HEK293 (cell line): ENCODE data around the gene INKA1.

Experiments
- BCL11B ChIP-seq: fragments of 450-650 bp; formaldehyde crosslinking; IDR thresholded peaks from 2 replicates; pipeline ENCODE4 v1.5.1; 2016; ENCODE audit warnings: low read depth, missing biosample characterization, missing genetic modification characterization
- HOXC10 ChIP-seq: sonication (generic); formaldehyde crosslinking; IDR thresholded peaks from 2 replicates; pipeline ENCODE4 v1.8.1; 2023; ENCODE audit warnings: mild to moderate bottlenecking, missing genetic modification reagents
- PBX3 ChIP-seq: sonication (generic); formaldehyde crosslinking; IDR thresholded peaks from 2 replicates; pipeline ENCODE4 v1.8.1; 2022; ENCODE audit warnings: mild to moderate bottlenecking, moderate library complexity, missing genetic modification reagents
- ZBTB11 ChIP-seq: fragments of 450-650 bp; formaldehyde crosslinking; conservative IDR thresholded peaks from 2 replicates; pipeline ENCODE4 v1.5.1; 2016; ENCODE audit warnings: low read depth, missing biosample characterization, missing genetic modification characterization
- ZBTB8A ChIP-seq: fragments of 450-650 bp; formaldehyde crosslinking; IDR thresholded peaks from 2 replicates; pipeline ENCODE4 v1.5.1; 2016; ENCODE audit warnings: missing biosample characterization, missing genetic modification characterization
- ZEB2 ChIP-seq: fragments of 450-650 bp; formaldehyde crosslinking; IDR thresholded peaks from 2 replicates; pipeline ENCODE4 v1.5.1; 2016; ENCODE audit warnings: missing biosample characterization, missing genetic modification characterization
- ZNF19 ChIP-seq: fragments of 450-650 bp; formaldehyde crosslinking; IDR thresholded peaks from 2 replicates; pipeline ENCODE4; 2016; ENCODE audit warnings: missing biosample characterization, missing genetic modification characterization, low read depth
- ZNF2 ChIP-seq: fragments of 450-650 bp; formaldehyde crosslinking; IDR thresholded peaks from 2 replicates; pipeline ENCODE4 v1.5.1; 2016; ENCODE audit warnings: missing biosample characterization, missing genetic modification characterization
- ZNF223 ChIP-seq: fragments of 450-650 bp; formaldehyde crosslinking; IDR thresholded peaks from 2 replicates; pipeline ENCODE4 v1.5.1; 2016; ENCODE audit warnings: missing biosample characterization, missing genetic modification characterization
- ZNF311 ChIP-seq: fragments of 450-650 bp; formaldehyde crosslinking; IDR thresholded peaks from 2 replicates; pipeline ENCODE4 v1.5.1; 2017; ENCODE audit warnings: missing biosample characterization, missing genetic modification characterization, borderline replicate concordance
- ZNF354C ChIP-seq: fragments of 450-650 bp; formaldehyde crosslinking; IDR thresholded peaks from 2 replicates; pipeline ENCODE4 v1.5.1; 2016; ENCODE audit warnings: missing biosample characterization, missing genetic modification characterization, low read depth, borderline replicate concordance
- ZNF426 ChIP-seq: fragments of 450-650 bp; formaldehyde crosslinking; IDR thresholded peaks from 2 replicates; pipeline ENCODE4 v1.5.1; 2017; ENCODE audit warnings: missing biosample characterization, missing genetic modification characterization, mild to moderate bottlenecking, inconsistent platforms, moderate library complexity
- ZNF510 ChIP-seq: fragments of 450-650 bp; formaldehyde crosslinking; IDR thresholded peaks from 2 replicates; pipeline ENCODE4 v1.5.1; 2018; ENCODE audit warnings: mild to moderate bottlenecking, missing genetic modification characterization, missing biosample characterization; ENCODE audit not compliant: insufficient replicate concordance
- ZNF529 ChIP-seq: fragments of 450-650 bp; formaldehyde crosslinking; IDR thresholded peaks from 2 replicates; pipeline ENCODE4 v1.5.1; 2017; ENCODE audit warnings: missing genetic modification characterization, missing biosample characterization; ENCODE audit not compliant: insufficient replicate concordance
- ZNF558 ChIP-seq: fragments of 450-650 bp; formaldehyde crosslinking; IDR thresholded peaks from 2 replicates; pipeline ENCODE4 v1.5.1; 2016; ENCODE audit warnings: missing biosample characterization, missing genetic modification characterization
- ZNF585B ChIP-seq: fragments of 450-650 bp; formaldehyde crosslinking; IDR thresholded peaks from 2 replicates; pipeline ENCODE4 v1.5.1; 2016; ENCODE audit warnings: missing biosample characterization, missing genetic modification characterization
- ZNF600 ChIP-seq: fragments of 450-650 bp; formaldehyde crosslinking; IDR thresholded peaks from 2 replicates; pipeline ENCODE4 v1.5.1; 2016; ENCODE audit warnings: missing biosample characterization, missing genetic modification characterization
- ZNF621 ChIP-seq: fragments of 450-650 bp; formaldehyde crosslinking; IDR thresholded peaks from 2 replicates; pipeline ENCODE4 v1.5.1; 2017; ENCODE audit warnings: missing biosample characterization, missing genetic modification characterization
- ZNF654 ChIP-seq: fragments of 450-650 bp; formaldehyde crosslinking; IDR thresholded peaks from 2 replicates; pipeline ENCODE4 v1.5.1; 2016; ENCODE audit warnings: low read depth, missing biosample characterization, missing genetic modification characterization
- ZNF692 ChIP-seq: fragments of 450-650 bp; formaldehyde crosslinking; IDR thresholded peaks from 2 replicates; pipeline ENCODE4 v1.5.1; 2016; ENCODE audit warnings: missing biosample characterization, missing genetic modification characterization
- ZSCAN16 ChIP-seq: fragments of 450-650 bp; formaldehyde crosslinking; IDR thresholded peaks from 2 replicates; pipeline ENCODE4 v1.5.1; 2016; ENCODE audit warnings: missing biosample characterization, missing genetic modification characterization
- TF ChIP-seq, protein P1 (sequence below): fragments of 450-650 bp; formaldehyde crosslinking; IDR thresholded peaks from 2 replicates; pipeline ENCODE4 v1.5.1; 2016; ENCODE audit warnings: missing biosample characterization, missing genetic modification characterization
- TF ChIP-seq, protein P2 (sequence below): fragments of 450-650 bp; IDR thresholded peaks from 2 replicates; pipeline ENCODE4 v1.5.1; 2018; ENCODE audit warnings: missing biosample characterization, mild to moderate bottlenecking, missing genetic modification characterization
- TF ChIP-seq, protein P3 (sequence below): IDR thresholded peaks from 2 replicates; pipeline ENCODE4 v1.6.1; 2011; ENCODE audit warnings: mild to moderate bottlenecking, low read depth, low read length, borderline replicate concordance
- TF ChIP-seq, protein P4 (sequence below): fragments of 450-650 bp; formaldehyde crosslinking; IDR thresholded peaks from 2 replicates; pipeline ENCODE4 v1.5.1; 2016; ENCODE audit warnings: missing biosample characterization, missing genetic modification characterization

Gene INKA1

DNA sequence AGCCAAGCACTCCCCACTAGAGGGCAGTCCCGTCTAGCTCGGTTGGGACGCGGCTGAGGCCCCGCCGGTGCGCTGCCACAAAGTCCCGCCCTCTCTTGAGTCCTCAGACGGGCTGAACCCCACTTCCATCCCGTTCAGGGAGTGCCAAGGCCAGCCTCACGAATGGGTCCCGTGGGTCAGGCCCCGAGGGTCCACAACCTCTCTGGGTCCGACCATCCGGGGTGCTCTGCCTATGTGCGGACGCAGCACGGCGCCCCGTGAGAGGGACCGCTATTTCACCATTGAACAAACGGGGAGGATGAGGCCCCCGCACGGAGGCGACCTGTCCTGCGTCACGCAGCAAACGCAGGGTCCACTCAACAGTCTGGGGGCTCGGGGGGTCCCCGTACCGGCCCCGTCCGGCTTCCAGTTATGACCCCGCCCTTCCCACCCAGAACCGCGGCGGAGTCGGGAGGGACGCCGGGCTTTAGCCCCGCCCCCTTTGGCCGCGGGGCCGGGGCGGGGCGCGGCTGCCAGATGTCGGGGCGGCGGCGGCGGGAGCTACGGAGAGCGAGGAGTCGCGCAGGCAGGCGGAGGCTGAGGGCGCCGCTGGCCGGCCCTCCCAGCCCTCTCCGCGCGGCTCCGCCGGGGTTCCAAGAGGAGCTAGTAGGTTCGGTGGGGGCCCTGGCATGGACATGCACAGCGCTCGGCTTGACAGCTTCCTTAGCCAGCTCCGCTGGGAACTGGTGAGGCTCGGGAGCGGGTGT is at the start of gene INKA1 (continued):
- TF ChIP-seq ZBTB11 (tag by site-specific recombination) (no peak), ZNF19 (tag by site-specific recombination) (no peak), ZBTB8A (tag by site-specific recombination) (peak; percentile 33), HOXC10 (CRISPR knock-in tag) (no peak), ZNF311 (tag by site-specific recombination) (no peak), ZNF426 (tag by site-specific recombination) (no peak), ZNF510 (tag by site-specific recombination) (no peak), ZNF223 (tag by site-specific recombination) (no peak), ZSCAN16 (tag by site-specific recombination) (no peak), BCL11B (tag by site-specific recombination) (no peak), PBX3 (CRISPR knock-in tag) (0 out of 2 replicates have a peak, but pooled peaks have one; percentile 29), ZNF654 (tag by site-specific recombination) (peak; percentile 72), ZNF585B (tag by site-specific recombination) (no peak), ZNF558 (tag by site-specific recombination) (no peak), ZNF529 (no peak), ZNF354C (tag by site-specific recombination) (no peak), ZNF600 (tag by site-specific recombination) (0 out of 2 replicates have a peak, but pooled peaks have one; percentile 41), ZNF2 (tag by site-specific recombination) (peak; percentile 92), ZNF692 (tag by site-specific recombination) (peak; percentile 40; the same call in 1 of the 2 replicates), ZNF621 (tag by site-specific recombination) (no peak), ZEB2 (tag by site-specific recombination) (peak; percentile 76; the same call in 1 of the 2 replicates)
- TF ChIP-seq, protein P1, sequence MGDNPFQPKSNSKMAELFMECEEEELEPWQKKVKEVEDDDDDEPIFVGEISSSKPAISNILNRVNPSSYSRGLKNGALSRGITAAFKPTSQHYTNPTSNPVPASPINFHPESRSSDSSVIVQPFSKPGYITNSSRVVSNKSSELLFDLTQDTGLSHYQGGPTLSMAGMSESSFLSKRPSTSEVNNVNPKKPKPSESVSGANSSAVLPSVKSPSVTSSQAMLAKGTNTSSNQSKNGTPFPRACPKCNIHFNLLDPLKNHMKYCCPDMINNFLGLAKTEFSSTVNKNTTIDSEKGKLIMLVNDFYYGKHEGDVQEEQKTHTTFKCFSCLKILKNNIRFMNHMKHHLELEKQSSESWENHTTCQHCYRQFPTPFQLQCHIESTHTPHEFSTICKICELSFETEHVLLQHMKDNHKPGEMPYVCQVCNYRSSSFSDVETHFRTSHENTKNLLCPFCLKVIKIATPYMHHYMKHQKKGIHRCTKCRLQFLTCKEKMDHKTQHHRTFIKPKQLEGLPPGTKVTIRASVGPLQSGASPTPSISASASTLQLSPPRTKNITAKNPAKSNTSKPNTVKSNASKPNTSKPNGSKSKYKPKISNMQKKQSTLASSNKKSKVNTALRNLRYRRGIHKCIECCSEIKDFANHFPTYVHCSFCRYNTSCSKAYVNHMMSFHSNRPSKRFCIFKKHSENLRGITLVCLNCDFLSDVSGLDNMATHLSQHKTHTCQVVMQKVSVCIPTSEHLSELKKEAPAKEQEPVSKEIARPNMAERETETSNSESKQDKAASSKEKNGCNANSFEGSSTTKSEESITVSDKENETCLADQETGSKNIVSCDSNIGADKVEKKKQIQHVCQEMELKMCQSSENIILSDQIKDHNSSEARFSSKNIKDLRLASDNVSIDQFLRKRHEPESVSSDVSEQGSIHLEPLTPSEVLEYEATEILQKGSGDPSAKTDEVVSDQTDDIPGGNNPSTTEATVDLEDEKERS (tag by site-specific recombination) = no peak
- TF ChIP-seq, protein P2, sequence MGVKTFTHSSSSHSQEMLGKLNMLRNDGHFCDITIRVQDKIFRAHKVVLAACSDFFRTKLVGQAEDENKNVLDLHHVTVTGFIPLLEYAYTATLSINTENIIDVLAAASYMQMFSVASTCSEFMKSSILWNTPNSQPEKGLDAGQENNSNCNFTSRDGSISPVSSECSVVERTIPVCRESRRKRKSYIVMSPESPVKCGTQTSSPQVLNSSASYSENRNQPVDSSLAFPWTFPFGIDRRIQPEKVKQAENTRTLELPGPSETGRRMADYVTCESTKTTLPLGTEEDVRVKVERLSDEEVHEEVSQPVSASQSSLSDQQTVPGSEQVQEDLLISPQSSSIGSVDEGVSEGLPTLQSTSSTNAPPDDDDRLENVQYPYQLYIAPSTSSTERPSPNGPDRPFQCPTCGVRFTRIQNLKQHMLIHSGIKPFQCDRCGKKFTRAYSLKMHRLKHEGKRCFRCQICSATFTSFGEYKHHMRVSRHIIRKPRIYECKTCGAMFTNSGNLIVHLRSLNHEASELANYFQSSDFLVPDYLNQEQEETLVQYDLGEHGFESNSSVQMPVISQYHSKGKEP (tag by site-specific recombination) = no peak
- TF ChIP-seq, protein P3, sequence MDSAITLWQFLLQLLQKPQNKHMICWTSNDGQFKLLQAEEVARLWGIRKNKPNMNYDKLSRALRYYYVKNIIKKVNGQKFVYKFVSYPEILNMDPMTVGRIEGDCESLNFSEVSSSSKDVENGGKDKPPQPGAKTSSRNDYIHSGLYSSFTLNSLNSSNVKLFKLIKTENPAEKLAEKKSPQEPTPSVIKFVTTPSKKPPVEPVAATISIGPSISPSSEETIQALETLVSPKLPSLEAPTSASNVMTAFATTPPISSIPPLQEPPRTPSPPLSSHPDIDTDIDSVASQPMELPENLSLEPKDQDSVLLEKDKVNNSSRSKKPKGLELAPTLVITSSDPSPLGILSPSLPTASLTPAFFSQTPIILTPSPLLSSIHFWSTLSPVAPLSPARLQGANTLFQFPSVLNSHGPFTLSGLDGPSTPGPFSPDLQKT = no peak
- TF ChIP-seq, protein P4, sequence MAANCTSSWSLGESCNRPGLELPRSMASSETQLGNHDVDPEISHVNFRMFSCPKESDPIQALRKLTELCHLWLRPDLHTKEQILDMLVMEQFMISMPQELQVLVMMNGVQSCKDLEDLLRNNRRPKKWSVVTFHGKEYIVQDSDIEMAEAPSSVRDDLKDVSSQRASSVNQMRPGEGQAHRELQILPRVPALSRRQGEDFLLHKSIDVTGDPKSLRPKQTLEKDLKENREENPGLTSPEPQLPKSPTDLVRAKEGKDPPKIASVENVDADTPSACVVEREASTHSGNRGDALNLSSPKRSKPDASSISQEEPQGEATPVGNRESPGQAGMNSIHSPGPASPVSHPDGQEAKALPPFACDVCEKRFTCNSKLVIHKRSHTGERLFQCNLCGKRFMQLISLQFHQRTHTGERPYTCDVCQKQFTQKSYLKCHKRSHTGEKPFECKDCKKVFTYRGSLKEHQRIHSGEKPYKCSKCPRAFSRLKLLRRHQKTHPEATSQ (tag by site-specific recombination) = no peak
